ENCODE results near the gene PRKAG2.
"Not testable (repeated sequence)": the region's sequence is repeated elsewhere in the genome, so short reads cannot be mapped to it uniquely, and the experiment has no call there.

PRKAG2 gene

GRCh38 chr7:151876899-151877777, at the start of gene PRKAG2:
Gene PRKAG2, minus strand, starts transcription at chr7:151877115. Its CDS starts 495 bp downstream, at chr7:151876620.
- peak; percentile 47 for DNase-seq (ENCODE audit: low read depth)

DNA sequence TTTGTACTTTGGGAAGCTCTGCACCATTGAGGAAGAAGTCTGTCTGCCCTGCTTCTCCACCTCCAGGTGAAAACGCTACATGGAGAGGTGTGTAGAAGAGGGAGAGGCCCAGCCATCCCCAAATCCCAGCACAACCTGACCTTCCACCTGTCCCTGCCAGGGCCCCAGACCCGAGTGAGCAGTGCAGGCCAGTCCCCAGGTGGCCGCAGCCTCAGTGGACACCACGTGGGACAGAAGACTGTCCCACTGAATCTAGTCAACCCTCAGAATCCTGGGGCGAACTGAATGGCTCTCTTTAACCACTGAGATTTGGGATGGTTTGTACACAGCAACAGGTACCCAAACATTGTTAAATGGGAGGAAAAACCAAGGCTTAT, 49.4 kb upstream of the PRKAG2 start:
- DNase-seq (ENCODE audit: low read depth), result no peak

- no peak for DNase-seq (ENCODE audit: low read depth)
Measured at GRCh38 chr7:151925446-151926335, 48.8 kb upstream of the PRKAG2 start.

DNA sequence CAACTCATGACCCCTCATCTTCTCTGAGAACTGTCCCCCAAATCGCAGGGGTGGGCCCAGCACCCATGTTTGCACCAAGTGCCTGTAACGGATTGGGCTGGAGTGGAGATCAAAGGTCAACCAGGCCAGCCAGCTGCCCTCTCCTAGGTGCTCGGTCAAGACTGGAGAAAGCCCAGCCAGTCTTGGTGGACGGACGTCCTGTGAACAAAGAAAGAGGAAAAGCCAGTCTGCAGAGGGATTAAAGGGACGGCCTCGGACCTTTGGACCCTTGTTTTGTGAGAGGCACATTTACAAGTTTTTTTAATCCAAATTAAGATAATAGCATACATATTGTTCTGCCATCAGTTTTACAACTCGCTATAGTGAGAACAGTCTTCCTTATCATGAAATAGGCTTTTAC, 47.6 kb upstream of the PRKAG2 start:
- DNase-seq (ENCODE audit: low read depth), result no peak

GRCh38 chr7:151924001-151924400, 47.1 kb upstream of the PRKAG2 start:
- DNase-seq (ENCODE audit: low read depth), result no peak

DNA sequence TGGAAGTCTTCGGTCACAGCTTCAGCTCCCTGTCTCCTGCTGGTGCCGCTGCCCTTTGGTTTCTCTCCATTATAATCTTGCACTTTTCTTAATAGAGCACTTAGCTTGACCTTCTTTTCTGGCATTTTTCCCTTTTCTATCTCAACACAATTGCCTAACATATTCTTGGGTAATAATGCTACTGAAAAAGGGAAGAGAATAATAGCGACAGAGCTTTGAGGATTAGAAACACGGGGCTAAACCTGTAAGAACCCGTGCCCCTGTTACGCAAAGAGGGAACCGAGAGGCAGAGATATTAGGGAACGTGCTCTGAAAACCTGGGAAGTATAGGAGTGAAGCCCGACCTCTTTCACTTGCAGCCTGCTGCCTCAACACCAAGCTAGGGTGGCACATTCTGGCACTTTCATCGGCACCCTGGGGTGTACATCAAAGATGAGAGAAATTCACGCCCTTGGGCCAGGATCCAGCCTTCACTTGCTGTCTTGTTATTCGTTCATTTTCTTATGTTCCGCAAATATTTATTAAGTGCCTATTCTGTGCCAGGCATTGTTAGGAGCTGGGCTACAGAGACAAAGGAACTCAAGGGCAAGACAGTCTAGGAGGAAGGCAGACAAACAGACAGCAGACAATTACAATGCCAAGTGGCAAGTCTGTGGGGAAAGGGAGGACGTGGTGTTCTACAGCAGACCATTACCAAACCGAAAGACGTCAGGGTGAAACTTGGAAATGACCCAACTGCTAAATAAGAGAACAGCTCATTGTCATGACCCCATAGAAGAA, 46.4 kb upstream of the PRKAG2 start:
- no peak for DNase-seq (ENCODE audit: low read depth)

DNA sequence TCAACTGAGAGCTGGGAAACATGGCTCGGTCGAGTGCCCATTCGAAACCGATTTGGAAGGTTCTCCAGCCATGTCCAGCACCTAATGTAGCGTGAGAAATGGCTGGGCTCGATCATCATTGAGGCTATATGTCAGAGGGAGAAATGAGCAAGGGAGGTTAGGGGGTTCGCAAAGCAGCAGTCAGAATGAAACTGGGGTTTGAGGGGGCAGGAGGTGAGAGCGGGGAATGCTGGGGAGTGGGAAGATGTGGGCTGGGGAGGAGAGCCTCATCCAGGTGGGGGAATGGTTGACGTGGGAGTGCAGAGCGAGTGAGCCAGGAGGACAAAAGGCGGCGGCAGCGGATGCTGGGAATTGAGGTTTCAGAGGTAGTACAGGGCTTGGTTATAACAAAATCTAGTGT, 44.5 kb upstream of the PRKAG2 start:
- DNase-seq (ENCODE audit: low read depth), result no peak

DNA sequence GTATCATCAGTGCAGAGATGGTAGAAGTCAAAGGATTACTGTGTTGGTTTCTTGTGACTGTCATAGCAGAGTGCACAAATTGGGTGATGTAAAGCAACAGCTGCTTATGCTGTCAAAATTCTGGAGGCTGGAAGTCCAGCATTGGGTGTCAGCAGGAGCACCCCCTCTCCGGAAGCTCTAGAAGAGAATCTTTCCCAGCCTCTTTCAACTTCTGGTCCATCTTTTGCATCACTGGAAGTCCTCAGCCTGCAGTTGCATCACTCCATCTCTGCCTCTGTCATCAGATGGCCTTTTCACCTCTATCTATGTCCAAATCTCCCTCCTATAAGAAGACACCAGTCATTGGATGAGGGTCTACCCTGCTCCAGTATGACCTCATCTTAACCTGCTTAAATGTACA, 43.6 kb upstream of the PRKAG2 start:
- no peak for DNase-seq (ENCODE audit: low read depth)

DNA sequence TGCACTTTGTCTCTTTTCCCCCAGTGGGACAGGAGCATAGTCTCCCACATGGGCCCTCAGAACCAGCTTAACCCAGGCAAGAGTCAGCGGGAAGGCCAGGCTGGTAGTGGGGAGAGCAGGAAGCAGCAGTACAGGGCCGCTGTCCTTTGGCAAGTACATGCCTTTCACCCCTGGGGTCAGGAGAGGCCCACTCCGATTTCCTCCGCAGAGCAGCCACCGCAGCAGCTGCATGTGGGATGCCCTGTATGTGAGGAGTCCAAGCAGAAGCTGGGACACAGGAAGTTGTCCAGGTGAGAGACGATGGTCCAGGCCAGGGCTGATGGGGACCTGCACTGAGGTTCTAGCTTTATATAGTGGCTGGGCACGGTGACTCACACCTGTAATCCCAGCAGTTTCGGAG, 42.7 kb upstream of the PRKAG2 start:
- no peak for DNase-seq (ENCODE audit: low read depth)

- DNase-seq (ENCODE audit: low read depth), result no peak
Measured at GRCh38 chr7:151918510-151918843, 41.6 kb upstream of the PRKAG2 start.

DNA sequence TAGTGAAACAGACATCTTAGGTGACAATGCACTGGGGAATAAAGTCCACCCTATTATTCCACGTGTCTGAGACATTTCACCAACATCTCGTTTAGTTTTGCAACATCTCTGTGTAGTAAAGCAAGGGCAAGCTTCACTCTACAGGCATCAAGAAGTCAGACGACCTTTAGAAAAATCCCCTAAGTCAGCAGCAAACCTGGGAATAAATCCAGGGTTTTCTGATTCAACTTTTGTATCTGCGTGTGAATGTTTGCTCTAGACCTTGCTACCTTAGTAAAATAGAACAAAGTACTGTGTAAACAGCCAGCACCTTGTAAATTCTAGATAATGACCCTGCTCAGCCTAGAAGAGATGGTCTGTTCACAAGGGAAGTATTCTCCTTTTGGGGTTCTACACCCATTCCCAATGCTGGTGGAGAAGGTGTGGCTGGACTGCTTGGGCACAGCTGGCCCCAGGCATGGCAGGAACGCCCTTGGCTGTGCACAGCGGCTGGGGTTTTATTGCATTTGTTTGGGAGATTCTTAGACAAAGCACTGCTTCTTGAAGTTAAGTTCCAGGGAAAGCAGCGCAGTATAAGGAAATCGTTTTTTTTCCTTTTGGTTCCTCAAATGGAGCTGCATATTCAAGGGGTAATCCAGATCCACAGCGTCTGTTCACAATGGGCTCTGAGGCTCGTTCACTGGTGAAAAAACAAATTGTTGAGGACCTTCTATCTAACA, 41.0 kb upstream of the PRKAG2 start:
- no peak for DNase-seq (ENCODE audit: low read depth)

DNA sequence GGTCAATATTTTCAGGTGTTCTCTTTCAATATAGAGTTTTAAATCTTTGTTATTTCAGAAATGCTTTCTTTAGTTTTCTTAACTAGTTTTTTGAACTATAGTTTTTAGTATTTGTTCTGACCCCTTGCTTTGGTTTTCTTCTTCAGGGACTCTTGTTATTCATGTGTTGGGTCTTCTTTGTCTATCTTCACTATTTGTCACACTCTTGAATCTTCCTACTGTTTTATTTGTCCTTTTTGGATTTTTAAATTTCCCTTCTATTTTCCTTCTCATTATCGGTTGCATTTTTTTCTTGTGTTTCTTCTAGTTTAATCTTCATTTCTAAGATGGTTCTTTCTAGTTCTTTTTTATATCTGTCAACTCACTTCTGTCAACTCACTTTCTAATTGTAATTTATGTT, 37.1 kb upstream of the PRKAG2 start:
- DNase-seq (ENCODE audit: low read depth), result no peak

DNA sequence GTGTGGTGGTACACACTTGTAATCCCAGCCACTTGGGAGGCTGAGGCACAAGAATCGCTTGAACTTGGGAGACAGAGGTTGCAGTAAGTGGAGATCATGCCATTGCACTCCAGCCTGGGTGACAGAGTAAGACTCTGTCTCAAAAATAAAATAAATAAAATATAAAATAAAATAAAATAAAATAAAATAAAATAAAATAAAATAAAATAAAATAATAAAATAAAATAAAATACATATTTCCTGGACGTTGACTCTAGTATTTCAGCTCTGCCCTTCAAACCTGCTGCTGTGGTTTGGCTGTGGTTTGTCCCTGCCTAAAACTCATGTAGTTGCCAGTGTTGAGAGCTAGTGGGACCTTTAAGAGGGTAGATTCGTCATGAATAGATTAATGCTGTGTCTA, 33.7 kb upstream of the PRKAG2 start:
- not testable (repeated sequence) for DNase-seq (ENCODE audit: low read depth)

DNA sequence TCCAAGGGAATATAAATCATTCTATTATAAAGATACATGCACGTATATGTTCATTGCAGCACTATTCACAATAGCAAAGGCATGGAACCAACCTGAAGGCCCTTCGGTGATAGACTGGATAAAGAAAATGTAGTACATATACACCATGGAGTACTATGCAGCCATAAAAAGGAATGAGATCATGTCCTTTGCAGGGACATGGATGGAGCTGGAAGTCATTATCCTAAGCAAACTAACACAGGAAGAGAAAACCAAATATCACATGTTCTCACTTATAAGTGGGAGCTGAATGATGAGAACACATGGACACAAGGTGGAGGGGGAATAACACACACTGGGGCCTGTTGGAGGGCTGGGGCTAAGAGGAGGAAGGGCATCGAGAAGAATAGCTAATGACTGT, 30.2 kb upstream of the PRKAG2 start:
- not testable (repeated sequence) for DNase-seq (ENCODE audit: low read depth)

DNA sequence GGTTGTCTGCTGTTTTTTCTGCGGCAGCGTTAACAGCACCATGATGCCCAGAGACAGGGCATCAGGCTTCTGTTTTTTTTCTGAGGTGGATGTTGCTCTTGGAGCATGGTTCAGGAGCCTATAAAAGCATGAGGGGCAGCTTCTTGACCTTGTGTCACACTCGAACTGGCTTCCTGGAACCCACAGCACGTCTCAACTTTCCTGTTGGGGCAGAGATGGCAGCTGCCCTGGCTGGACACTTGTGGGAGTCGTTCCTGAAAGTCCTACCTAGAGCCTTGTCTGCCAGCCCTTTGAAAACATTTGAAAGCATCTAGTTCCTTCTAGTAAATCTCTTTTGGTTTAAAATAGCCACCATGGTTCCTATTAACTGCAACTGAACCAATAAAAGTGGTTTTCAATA, 28.9 kb upstream of the PRKAG2 start:
- no peak for DNase-seq (ENCODE audit: low read depth)

DNA sequence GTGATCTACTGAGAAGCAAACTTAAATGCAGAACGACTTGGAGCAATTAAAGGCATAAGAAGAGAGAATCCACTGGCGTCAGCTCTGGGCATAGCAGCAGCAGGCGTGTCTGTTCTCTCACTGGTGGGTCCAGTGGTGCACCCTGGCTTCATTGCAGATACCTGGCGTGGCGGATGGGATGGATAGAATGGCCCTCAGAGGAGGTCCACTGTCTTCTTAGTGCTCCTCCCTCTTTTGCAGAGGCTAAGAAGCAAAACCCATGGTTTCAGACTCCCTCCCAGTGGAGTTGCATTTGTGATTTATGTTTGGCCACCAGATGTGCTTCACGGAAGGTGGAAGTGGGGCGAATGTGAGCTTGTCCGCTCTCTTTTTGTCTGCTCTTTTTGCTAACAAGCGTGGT, 28.4 kb upstream of the PRKAG2 start:
- no peak for DNase-seq (ENCODE audit: low read depth)

- no peak for DNase-seq (ENCODE audit: low read depth)
Measured at GRCh38 chr7:151904270-151904669, 27.4 kb upstream of the PRKAG2 start.

GRCh38 chr7:151903249-151904032, 26.5 kb upstream of the PRKAG2 start:
- DNase-seq (ENCODE audit: low read depth), result no peak

DNA sequence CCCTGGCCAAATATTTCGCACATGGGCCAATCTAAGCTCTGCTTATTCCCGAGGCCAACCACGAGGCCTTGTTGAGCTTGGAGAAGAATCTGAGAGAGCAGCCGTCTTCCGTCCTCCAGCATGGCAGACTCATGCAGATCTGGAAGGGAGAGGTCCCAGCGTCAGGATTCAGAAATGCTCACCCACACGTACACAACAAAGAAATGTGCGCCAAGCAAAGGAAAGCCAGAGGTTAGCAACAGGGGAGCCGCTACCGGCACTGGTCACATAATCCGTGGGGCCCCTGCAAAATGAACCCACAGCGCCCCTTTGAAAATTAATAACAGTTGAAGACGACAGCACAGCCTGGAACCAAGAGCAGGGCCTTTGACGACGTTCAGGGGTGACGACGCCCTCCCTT, 25.4 kb upstream of the PRKAG2 start:
- DNase-seq (ENCODE audit: low read depth), result no peak

DNA sequence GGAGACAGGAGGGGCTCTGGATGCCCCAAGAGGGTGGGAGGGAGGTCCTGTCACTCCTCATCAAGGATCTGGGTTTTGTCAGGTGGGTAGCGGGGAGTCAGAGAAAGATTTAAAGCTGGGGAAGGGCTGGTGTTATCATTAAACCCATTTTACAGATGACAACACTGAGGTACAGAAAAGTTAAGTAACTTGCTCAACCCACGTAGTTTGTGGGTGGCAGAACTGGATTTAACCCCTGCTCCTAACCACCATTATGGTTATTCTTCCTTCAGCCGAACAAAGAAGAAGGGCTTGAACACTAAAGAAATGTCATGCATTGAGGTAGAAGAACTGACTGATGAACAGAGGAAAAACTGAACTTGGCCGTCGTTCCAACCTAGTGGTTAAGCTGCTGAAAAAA, 24.9 kb upstream of the PRKAG2 start:
- DNase-seq (ENCODE audit: low read depth), result no peak

Data from stimulated activated CD8-positive, alpha-beta memory T cell treated with anti-CD3 and anti-CD28 coated beads, Interleukin-15, amount 100 ng/mL, for 24 hours (primary cell).